HepG2 (cell line): ENCODE measurements around the gene CDC42BPG. TPM values are rescaled to one million over a fixed set of nuclear protein-coding genes. Genes with fewer than 3 reads are reported as not detected.
A peak's percentile ranks its signal among the peaks of the same experiment; 100 is the strongest.

Experiments used
- ATAC-seq: fragments of 200-7000 bp; cut with Tn5 transposase; 3 replicates; pipeline ENCODE4 v1.9.1; 2020; ENCODE audit warnings: mild to moderate bottlenecking, moderate library complexity
- BruUV-seq: library from RNA; stranded (reverse); fragments of 400-500 nt; replicated peaks from 2 replicates; lab custom pipeline; 2021; lab: Mats Ljungman, UMichigan
- CTCF ChIA-PET: fragments of 300-600 bp; formaldehyde crosslinking; extraction: SDS; loops from one replicate; lab custom pipeline; 2021; ENCODE audit warnings: low total read pairs, inconsistent platforms, low intra/inter-chr PET ratio; lab: Yijun Ruan, JAX
- POLR2A ChIA-PET: fragments of 350-600 bp; sonication (Branson Sonifier 250); formaldehyde crosslinking; loops from one replicate; lab custom pipeline; 2020; ENCODE audit warnings: antibody characterized with exemption, inconsistent platforms; lab: Yijun Ruan, JAX
- DNase-seq: peaks from one replicate; pipeline ENCODE4 v3.0.0-alpha.2; 2015; ENCODE audit warnings: low spot score
- FAIRE-seq: peaks from 3 replicates; lab custom pipeline; 2011; peaks lifted over from hg19 to GRCh38; lab: Jason Lieb, UNC
- H2AFZ ChIP-seq: one replicate; pipeline ENCODE4 v1.6.1; 2011; ENCODE audit warnings: low read length, inconsistent platforms
- H3K27ac ChIP-seq: fragments of 300-600 bp; 3 replicates; pipeline ENCODE4 v1.8.0; 2011; ENCODE audit warnings: mixed run types, mild to moderate bottlenecking, mixed read lengths, low read length, inconsistent platforms; ENCODE audit not compliant: insufficient read depth; ENCODE audit errors: extremely low read length
- H3K27me3 ChIP-seq, 2 experiments: fragments of 200-600 bp in 1 of 2; 2 replicates in 1 of 2; 3 replicates in 1 of 2; pipeline versions ENCODE4 v1.6.0 to v1.8.0; 2011; ENCODE audit warnings: low read length in 2 of 2, mild to moderate bottlenecking in 2 of 2, moderate library complexity in 2 of 2, inconsistent platforms in 1 of 2; ENCODE audit not compliant: insufficient read depth in 2 of 2, control insufficient read depth in 1 of 2
- H3K36me3 ChIP-seq, 2 experiments: fragments of 200-600 bp in 1 of 2; replicated peaks in 1 of 2; 2 replicates in 1 of 2; 3 replicates in 1 of 2; pipeline versions ENCODE4 v1.5.1 to v1.8.0; 2011; ENCODE audit warnings: low read length in 2 of 2, inconsistent platforms in 1 of 2; ENCODE audit not compliant: insufficient read depth in 2 of 2, control insufficient read depth in 1 of 2
- H3K4me1 ChIP-seq: 2 replicates; pipeline ENCODE4 v1.5.1; 2012; ENCODE audit warnings: low read length, inconsistent platforms; ENCODE audit not compliant: insufficient read depth
- H3K4me2 ChIP-seq: 2 replicates; pipeline ENCODE4 v1.6.0; 2011; ENCODE audit warnings: low read depth, low read length, inconsistent platforms
- H3K4me3 ChIP-seq, 3 experiments: fragments of 200-600 bp in 1 of 3; sonication (generic), shearing (Covaris generic) in 1 of 3; replicated peaks in 1 of 3; 2 replicates each; pipeline ENCODE4 v1.5.1; 2011 to 2016; ENCODE audit warnings: low read length in 3 of 3, inconsistent platforms in 2 of 3, low read depth in 2 of 3, mild to moderate bottlenecking in 2 of 3, control low read depth in 1 of 3, mixed read lengths in 1 of 3; ENCODE audit not compliant: insufficient read depth in 1 of 3
- H3K79me2 ChIP-seq: one replicate; pipeline ENCODE4 v1.6.1; 2011; ENCODE audit warnings: low read length, inconsistent platforms; ENCODE audit not compliant: insufficient read depth
- H3K9ac ChIP-seq: 2 replicates; pipeline ENCODE4 v1.6.0; 2011; ENCODE audit warnings: mild to moderate bottlenecking, low read depth, low read length, inconsistent platforms; ENCODE audit not compliant: insufficient read depth
- H3K9me3 ChIP-seq: 2 replicates; pipeline ENCODE4 v1.5.1; 2012; ENCODE audit warnings: mild to moderate bottlenecking, low read length
- H4K20me1 ChIP-seq: 2 replicates; pipeline ENCODE4 v1.6.0; 2011; ENCODE audit warnings: inconsistent platforms, mild to moderate bottlenecking, low read length, moderate library complexity; ENCODE audit not compliant: insufficient read depth
- EP300 ChIP-seq, 3 experiments: sonication (generic) in 1 of 3; formaldehyde crosslinking in 1 of 3; IDR thresholded peaks; 2 replicates each; pipeline versions ENCODE4 v1.5.1 to v1.6.1; 2011 to 2020; ENCODE audit warnings: low read depth in 2 of 3, low read length in 2 of 3, borderline replicate concordance in 1 of 3, improper control_type of control experiment in 1 of 3, mild to moderate bottlenecking in 1 of 3, missing genetic modification reagents in 1 of 3, moderate library complexity in 1 of 3
- FIP1L1 ChIP-seq: fragments of 200-400 bp; formaldehyde crosslinking; IDR thresholded peaks from 2 replicates; pipeline ENCODE4 v1.6.1; 2018; ENCODE audit warnings: low read depth, mild to moderate bottlenecking, low read length, moderate library complexity, borderline replicate concordance; ENCODE audit not compliant: insufficient read depth
- FOSL2 ChIP-seq: sonication (generic); formaldehyde crosslinking; IDR thresholded peaks from 2 replicates; pipeline ENCODE4 v1.4.0; 2020; ENCODE audit warnings: missing genetic modification reagents
- MED13 ChIP-seq: sonication (generic); formaldehyde crosslinking; IDR thresholded peaks from 2 replicates; pipeline ENCODE4 v1.5.0; 2020; ENCODE audit warnings: missing genetic modification reagents
- PBX2 ChIP-seq: IDR thresholded peaks from 2 replicates; pipeline ENCODE4 v1.6.1; 2016; ENCODE audit warnings: control low read depth
- RXRA ChIP-seq: sonication (generic); formaldehyde crosslinking; IDR thresholded peaks from 2 replicates; pipeline ENCODE4 v1.5.1; 2020; ENCODE audit warnings: missing genetic modification reagents
- THRA ChIP-seq: sonication (generic); formaldehyde crosslinking; IDR thresholded peaks from 2 replicates; pipeline ENCODE4 v1.4.0; 2020; ENCODE audit warnings: missing genetic modification reagents, borderline replicate concordance
- TSC22D2 ChIP-seq: sonication (generic); formaldehyde crosslinking; IDR thresholded peaks from 2 replicates; pipeline ENCODE4 v1.5.1; 2020; ENCODE audit warnings: missing genetic modification reagents, mild to moderate bottlenecking, borderline replicate concordance
- ZBTB34 ChIP-seq: sonication (generic); formaldehyde crosslinking; IDR thresholded peaks from 2 replicates; pipeline ENCODE4 v1.8.0; 2022; ENCODE audit warnings: mild to moderate bottlenecking, missing genetic modification reagents
- ZBTB37 ChIP-seq: sonication (generic); formaldehyde crosslinking; IDR thresholded peaks from 2 replicates; pipeline ENCODE4 v1.4.0; 2020; ENCODE audit warnings: mild to moderate bottlenecking, missing genetic modification reagents
- ZNF18 ChIP-seq: sonication (generic); formaldehyde crosslinking; IDR thresholded peaks from 2 replicates; pipeline ENCODE4 v1.8.0; 2022; ENCODE audit warnings: mild to moderate bottlenecking, missing genetic modification reagents; ENCODE audit not compliant: insufficient replicate concordance
- ZNF256 ChIP-seq: sonication (generic); formaldehyde crosslinking; conservative IDR thresholded peaks from 2 replicates; pipeline ENCODE4 v1.4.0; 2020; ENCODE audit warnings: missing genetic modification reagents
- ZNF550 ChIP-seq: sonication (generic); formaldehyde crosslinking; IDR thresholded peaks from 2 replicates; pipeline ENCODE4 v1.4.0; 2020; ENCODE audit warnings: mild to moderate bottlenecking, missing genetic modification reagents, borderline replicate concordance
- ZNF552 ChIP-seq: sonication (generic); formaldehyde crosslinking; IDR thresholded peaks from 2 replicates; pipeline ENCODE4 v1.9.0; 2022; ENCODE audit warnings: missing genetic modification reagents, mild to moderate bottlenecking, borderline replicate concordance
- ZNF572 ChIP-seq: sonication (generic); formaldehyde crosslinking; IDR thresholded peaks from 2 replicates; pipeline ENCODE4 v1.5.1; 2020; ENCODE audit warnings: mild to moderate bottlenecking, missing genetic modification reagents
- WGBS: methylation state at CpG from one replicate; pipeline ENCODE4 v1.1.6; 2017; ENCODE audit warnings: low lambda C conversion rate; 5-methylcytosine and 5-hydroxymethylcytosine counted together
- in situ Hi-C: cut with HindIII; loops from 2 replicates; pipeline ENCODE4 v1.10.0; 2017; ENCODE audit warnings: low pct_unique_long_range_greater_than_20kb; ENCODE audit not compliant: extremely low pct_ligation_motif_present
- intact Hi-C: fragments of 100-400 bp; cut with micrococcal nuclease; formaldehyde crosslinking; loops from one replicate; pipeline ENCODE4 v1.10.0; 2022; ENCODE audit not compliant: unreplicated experiment
- polyA plus RNA-seq, 8 experiments: library from polyadenylated mRNA; depleted of rRNA in 3 of 8; stranded (reverse) in 7 of 8; unstranded in 1 of 8; fragments of >200 nt; fragmentation: Illumina TruSeq in 4 of 8; extraction: Trizol in 4 of 8; gene quantifications; 2 replicates each; pipeline versions ENCODE4 v1.2.1 to v1.2.3, GENCODE V29; 2011 to 2016; ENCODE audit warnings: low read depth in 4 of 8, missing spikeins in 1 of 8, mixed read lengths in 1 of 8; ENCODE audit not compliant: insufficient read depth in 1 of 8
- total RNA-seq, 5 experiments: library from RNA; depleted of rRNA; stranded (reverse); fragments of >200 nt; fragmentation: Illumina TruSeq; extraction: Trizol; gene quantifications; 2 replicates each; pipeline ENCODE4 v1.2.3, GENCODE V29; 2016; ENCODE audit warnings: low read depth in 1 of 5

The CDC42BPG gene
- total and polyA plus RNA-seq, 2 of the 13 experiments (the other 11 are each of a cell fraction or from before 2014, with no cell fraction given), result 0.55 to 1.4 TPM

GRCh38 chr11:64891215-64891848 lies 46.9 kb upstream of the CDC42BPG start:
- H4K20me1 ChIP-seq, result peaks cover 10% of the 10 kb centered on the region; the same call in 1 of the 2 replicates
- H3K4me2 ChIP-seq, result peak overlapping the region; percentile 94
- peak overlapping the region; percentile 96 for H3K9ac ChIP-seq
- peak overlapping the region; percentile 88 for H3K27ac ChIP-seq
- 31% methylated on average over 13 of the region's 25 CpGs for WGBS
- H2AFZ ChIP-seq, result no peak overlapping the region
- POLR2A ChIA-PET, result interaction anchor here (1.0 to 11.5 kb wide), 10 partner anchors 15 to 123 kb away, joined by 4 to 132 read pairs (median 8); partner anchors contain the start of genes ARL2, BATF2, CDC42BPG and EHD1
- CTCF ChIA-PET, result no interaction called here
- no peak for ATAC-seq
- FAIRE-seq, result no peak
- no peak for DNase-seq
- no peaks in the 10 kb centered on the region for H3K9me3 ChIP-seq
- in situ Hi-C loops (loop anchor here (5.0 kb wide), 2 partner anchors 44 to 104 kb away; no protein-coding TSS in a partner anchor), intact Hi-C loops (no loop called here)
- no TSS peak for BruUV-seq
- peak overlapping the region; percentile 80 to 96 (median 95) for H3K4me3 ChIP-seq
- H3K27me3 ChIP-seq, result no peaks in the 10 kb centered on the region; a peak in 1 of 5 replicates
- H3K79me2 ChIP-seq, result peaks cover 27% of the 10 kb centered on the region
- peaks cover 72% of the 10 kb centered on the region for H3K4me1 ChIP-seq
- H3K36me3 ChIP-seq, result peaks cover 0 to 1% of the 10 kb centered on the region in 2 experiments; a peak in 1 of 5 replicates
- TF ChIP-seq ZNF572 (CRISPR knock-in tag) (peak; percentile 56; the same call in 1 of the 2 replicates), ZBTB34 (CRISPR knock-in tag) (no peak), TSC22D2 (no peak), ZNF550 (CRISPR knock-in tag) (no peak), ZNF18 (CRISPR knock-in tag) (no peak), MED13 (CRISPR knock-in tag) (no peak), PBX2 (CRISPR knock-in tag) (no peak), FIP1L1 (no peak), THRA (0 out of 2 replicates have a peak, but pooled peaks have one; percentile 24), FOSL2 (CRISPR knock-in tag) (no peak), EP300 (IDR thresholded peaks at IDR 0.05; ENCODE audit: low read depth in 2 of 2, low read length in 2 of 2) (no peak), EP300 (CRISPR knock-in tag; IDR thresholded peaks at IDR 0.05; ENCODE audit: borderline replicate concordance) (no peak), ZNF552 (no peak), RXRA (0 out of 2 replicates have a peak, but pooled peaks have one; percentile 42), ZBTB37 (CRISPR knock-in tag) (0 out of 2 replicates have a peak, but pooled peaks have one; percentile 46), ZNF256 (CRISPR knock-in tag) (no peak)
